Stimulated activated CD8-positive, alpha-beta memory T cell treated with anti-CD3 and anti-CD28 coated beads, Interleukin-7, amount 100 ng/mL, for 1 hour (primary cell): ENCODE results near the gene KRT39.
"Not testable (repeated sequence)": the region's sequence is repeated elsewhere in the genome, so short reads cannot be mapped to it uniquely, and the experiment has no call there.

Experiments used
- DNase-seq, 2 donors: peaks; one replicate each; pipeline ENCODE4 v3.0.0-alpha.2; 2020; ENCODE audit warnings: low read depth in 2 of 2

Gene KRT39

DNA sequence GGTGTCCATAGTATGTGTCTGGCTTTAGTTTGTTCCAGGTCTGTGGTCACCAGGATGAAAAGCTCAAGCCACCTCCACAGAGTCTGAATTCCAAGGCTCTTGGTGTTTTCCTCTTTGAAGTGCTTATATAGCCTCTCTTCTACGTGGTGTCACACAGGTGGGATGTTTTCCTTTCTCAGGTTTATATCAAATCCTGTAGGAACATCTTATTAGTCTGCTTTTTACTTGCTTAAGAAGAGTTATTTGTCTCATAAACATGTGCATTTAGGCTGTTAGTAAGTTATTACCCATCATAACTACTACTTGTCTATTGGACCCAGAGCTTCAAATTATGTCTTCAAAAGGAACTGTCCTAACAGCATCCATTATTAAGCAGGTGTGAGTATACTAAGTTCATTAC lies at the start of gene KRT39:
Gene KRT39 (minus strand): TSS at position 101 of the 400 bp plus-strand sequence. CDS start 92 bp downstream, at position 9.
- DNase-seq = no peak

DNA sequence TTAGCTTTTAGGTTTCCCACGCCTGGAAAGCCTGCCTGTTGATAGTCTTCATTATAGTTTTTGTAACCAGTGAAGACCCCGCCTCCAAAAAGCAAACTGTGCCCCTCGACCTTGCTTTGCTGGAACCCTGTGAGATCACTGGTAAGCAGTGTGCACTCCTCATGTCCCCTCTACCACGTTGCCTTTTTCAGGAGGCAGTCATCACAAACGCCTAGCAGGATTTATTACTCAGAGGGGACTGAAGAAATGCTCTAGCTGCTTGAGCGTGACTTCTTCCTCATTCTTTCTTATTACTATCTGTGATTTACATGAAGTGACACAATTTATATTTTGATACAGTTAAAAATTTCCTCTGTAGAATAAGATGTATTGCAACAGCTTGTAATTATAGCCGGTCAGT lies 48.7 kb upstream of the KRT39 start:
- no peak for DNase-seq

DNA sequence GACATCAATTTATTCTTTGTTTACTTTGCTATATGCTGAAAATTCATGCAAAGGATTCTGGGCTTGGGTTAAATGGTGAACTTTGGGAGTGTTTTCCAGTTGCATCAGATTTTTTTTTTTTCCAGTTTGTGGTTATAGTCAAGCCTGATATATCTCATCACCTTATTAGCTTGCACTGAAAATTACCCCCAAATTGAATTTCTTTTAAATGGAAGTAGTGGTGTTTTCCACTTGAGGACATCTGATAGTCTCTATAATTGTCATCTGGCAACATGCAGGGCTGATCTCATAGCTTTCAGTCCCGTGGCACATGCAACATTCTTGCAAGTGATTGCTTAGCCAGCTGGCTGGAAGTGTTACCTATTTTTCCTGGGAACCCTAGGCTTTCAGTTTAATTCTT lies 46.9 kb upstream of the KRT39 start:
- no peak for DNase-seq

DNA sequence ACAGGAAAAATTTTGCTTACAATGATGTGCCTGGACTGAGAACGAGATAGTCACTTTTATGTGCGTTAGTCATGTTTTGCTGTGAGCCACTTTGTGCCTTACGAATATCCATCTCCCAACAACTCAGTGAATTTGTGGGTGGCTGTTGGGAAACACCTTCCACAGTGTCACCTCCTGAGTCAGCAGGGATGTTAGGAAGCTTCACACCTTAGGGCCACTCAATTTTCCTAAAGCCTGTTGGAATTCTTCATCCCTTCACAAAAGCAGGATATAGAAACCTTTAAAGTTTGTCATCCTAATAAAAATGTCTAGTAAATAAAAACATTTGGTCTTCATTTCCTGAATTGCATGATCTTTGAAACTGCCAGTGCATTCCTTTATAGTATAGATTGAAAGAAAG lies 46.4 kb upstream of the KRT39 start:
- no peak for DNase-seq

DNA sequence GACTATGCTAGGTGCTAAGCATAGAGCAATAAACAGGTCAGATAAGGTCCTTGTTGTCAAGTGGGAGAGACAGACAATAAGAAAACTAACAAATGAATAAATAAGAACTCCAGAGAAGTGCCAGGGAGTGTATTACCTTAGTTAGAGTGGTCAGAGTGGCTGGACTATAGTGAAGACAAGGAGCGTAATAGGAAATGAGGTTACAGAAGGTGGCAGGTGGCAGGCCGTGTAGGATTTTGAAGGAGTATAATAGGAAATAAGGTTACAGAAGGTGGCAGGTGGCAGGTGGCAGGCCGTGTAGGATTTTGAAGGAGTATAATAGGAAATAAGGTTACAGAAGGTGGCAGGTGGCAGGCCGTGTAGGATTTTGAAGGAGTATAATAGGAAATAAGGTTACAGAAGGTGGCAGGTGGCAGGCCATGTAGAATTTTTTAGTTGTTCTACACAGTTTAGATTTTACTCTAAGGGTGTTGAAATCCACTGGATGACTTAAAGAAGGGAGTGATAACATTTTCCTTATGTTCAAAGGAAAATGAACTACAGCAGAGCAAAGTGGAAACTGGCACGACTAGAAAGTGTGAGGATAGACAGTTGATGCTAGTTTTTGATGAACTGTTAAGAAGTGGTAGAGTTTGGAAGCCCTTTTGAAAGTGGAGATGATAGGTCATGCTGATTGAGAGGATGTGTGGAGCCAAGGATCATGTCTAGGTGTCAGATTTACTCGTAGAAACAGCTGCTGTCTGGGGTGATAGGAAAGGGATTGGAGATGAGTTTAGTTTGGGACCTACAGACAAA lies 45.8 kb upstream of the KRT39 start:
- no peak for DNase-seq

DNA sequence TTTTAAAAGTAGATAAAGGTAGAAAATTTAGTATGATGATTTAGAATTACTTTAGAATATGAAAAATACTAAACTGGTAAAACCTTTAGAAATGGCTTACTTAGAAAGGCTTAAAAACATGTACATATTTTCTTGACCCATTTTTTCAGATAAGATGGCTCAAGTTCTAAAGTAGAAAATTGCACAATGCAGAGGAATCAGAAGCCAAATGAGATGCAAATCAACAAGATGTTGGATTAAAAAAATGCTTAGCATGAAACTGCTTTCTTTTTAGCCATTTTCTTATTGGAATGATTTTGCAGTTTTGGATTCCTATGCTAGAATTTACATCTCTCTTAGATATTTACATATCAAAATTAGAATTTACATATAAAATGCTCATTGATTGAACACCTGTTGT lies 43.7 kb upstream of the KRT39 start:
- DNase-seq = no peak

DNA sequence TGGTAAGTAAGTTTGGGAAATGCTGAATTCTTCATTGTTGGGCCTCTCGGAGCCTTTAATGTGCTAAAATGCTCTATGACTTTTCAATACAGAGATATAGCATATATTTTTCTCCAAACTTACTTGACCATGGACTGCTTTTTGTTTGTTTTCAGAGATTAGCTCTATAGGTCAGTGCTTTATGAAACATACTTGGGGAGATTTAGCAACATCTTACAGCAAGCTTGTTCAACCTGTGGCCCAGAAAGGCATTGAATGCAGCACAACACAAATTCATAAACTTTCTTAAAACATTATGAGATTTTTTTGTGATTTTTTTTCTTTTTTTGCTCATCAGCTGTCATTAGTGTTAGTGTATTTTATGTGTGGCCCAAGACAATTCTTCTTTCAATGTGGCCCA lies 43.2 kb upstream of the KRT39 start:
- no peak for DNase-seq

DNA sequence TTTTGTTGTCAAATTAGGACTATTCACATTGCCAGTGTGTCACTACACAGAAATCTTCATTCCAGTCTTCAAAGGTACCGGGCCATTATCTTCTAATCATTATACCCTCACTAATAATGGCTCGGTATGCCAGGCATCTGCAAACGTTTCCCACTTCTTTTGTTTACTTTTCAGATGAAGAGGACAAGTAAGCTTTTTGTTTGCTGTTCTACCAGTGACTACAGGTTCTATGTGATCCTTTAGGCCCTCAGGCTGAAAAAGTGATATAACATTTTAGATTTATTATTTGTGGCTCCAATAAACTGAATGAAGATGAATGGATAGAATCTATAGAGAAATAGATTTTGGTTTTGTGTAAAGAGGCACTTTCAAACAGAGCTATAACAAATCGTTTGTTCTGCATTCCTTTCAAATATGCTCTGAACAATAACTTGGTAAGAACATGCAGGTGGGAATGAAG lies 42.6 kb upstream of the KRT39 start:
- no peak for DNase-seq

DNA sequence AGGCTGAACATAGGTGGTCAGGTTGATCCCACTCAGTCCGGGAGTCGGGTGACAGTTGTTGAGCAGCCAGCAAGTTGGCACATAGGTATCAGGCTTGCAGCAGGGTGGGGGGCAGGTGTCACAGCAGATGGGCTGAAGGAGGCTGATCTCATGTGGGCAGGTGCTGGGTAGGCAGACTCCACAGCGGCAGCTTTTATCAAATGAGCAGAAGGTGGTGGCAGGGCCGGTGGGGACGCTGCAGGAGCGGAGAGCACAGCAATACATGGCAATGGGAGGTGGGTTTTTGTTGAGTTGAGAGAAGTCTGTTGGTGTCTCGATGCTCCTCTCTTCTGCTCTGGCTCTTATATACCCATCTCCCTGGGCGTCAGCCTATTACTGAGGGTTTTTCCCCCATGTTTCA lies 42.1 kb upstream of the KRT39 start, which contains the start of gene KRTAP3-1:
Gene KRTAP3-1 (minus strand): TSS at position 318 of the 400 bp plus-strand sequence. CDS start 54 bp downstream, at position 264.
- DNase-seq = no peak

DNA sequence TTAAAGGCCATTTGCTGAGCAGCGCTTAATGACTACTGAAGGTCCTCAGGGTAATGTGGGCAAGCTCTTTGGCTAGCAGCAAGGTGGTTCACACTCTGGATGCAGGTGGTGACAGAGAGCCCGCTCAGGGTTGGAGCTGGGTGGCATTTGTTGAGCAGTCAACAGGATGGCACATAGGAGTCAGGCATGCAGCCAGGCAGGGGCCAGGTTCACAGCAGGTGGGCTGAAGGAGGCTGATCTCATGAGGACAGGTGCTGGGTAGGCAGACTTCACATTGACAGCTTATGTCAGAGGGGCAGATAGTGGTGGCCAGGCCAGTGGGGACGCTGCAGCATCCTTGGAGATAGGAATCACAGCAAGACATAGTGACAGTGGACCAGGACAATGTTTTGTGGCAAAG lies 37.6 kb upstream of the KRT39 start:
- DNase-seq = no peak

DNA sequence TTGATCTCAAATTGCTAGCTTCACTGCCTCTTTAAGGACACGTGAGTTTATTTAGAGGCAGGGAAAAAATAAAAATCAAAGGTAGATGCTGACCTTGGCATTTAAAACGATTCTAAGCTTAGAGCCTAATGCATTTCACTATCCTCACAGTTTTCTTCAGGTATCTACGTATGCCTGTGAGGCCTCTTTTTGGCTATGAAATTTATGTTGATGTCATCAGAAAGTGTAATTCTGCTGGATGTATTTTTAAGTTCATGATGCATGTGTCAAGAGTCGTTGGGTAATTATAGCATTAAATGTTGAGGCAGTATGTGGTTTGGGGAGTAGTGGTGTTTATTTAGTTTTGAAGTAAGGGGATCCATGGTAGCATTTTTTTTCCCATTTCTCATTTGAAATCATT lies 37.2 kb upstream of the KRT39 start:
- DNase-seq = no peak

DNA sequence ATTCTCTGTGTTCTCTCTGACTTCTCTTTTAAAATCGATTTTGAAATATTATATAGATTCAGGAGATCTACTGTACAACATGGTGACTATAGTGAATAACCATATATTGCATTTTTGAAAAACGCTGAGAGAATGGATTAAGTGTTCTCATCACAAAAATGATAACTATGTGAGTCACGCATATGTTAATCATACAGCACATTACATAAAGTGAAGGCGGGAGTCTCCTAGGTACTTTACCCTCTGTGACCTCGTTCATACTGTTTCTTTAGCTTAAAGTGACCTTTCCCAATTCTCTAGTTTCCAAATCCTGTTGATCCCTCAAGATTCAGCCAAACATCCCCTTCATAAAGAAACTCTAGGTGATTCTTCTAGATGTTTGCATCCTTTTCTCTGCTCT lies 36.1 kb upstream of the KRT39 start:
- no peak for DNase-seq

DNA sequence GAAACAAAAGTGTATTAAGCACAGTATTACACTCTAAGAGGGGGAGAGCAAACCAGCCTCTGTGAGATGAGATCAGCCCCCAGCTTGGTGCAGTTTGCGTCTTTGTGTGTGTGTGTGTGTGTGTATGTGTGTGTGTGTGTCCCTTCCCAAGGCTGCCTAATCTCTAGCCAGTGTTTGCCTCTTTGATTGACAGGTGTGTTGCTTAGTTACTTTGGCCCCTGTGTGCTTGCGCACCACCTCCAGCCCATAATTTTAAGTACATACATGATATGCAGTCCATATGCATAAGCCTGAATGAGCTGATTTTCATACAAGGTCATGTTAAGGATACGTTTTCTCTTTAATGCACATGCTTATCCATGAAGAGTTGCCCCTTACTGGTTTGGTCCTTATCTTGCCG lies 35.0 kb upstream of the KRT39 start:
- no peak for DNase-seq

DNA sequence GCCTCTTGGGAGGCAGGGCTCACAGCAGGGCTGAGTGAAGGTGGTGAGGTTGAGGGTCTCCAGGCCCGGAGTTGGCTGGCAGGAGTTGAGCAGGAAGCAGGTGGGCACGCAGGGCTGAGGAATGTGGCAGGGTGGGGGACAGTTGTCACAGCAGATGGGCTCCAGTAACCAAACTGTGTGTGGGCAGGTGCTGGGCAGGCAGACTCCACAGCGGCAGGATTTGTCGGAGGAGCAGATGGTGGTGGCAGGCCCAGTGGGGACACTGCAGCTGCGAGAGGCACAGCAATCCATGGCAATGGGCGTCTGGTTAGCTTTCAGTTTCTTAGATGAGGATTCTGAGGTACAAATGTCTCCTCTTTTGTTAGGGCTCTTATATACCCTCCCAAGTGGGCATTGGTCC lies 32.8 kb upstream of the KRT39 start, which contains the start of gene KRTAP3-2:
Gene KRTAP3-2 (minus strand): TSS at position 344 of the 400 bp plus-strand sequence. CDS start 53 bp downstream, at position 291.
- DNase-seq = not testable (repeated sequence)

DNA sequence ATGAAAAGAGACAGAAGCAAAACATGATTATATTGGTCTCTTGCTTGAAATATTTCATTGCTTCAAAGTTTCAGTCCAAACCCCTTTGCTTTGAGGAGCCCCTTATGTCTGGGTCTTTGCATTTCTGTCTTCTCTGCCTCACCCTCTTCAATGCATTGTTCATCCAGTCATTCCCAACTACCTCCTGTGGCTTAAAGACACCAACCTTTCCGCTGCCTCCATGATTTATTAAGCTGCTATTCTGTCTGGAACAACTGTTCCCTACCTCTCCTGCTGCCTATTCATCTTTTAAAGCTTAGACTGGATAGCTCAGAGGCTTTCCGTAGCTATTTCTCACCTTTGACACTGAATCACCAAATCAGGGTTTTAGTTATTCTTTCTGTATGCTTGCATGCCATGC lies 30.6 kb upstream of the KRT39 start:
- DNase-seq = no peak

DNA sequence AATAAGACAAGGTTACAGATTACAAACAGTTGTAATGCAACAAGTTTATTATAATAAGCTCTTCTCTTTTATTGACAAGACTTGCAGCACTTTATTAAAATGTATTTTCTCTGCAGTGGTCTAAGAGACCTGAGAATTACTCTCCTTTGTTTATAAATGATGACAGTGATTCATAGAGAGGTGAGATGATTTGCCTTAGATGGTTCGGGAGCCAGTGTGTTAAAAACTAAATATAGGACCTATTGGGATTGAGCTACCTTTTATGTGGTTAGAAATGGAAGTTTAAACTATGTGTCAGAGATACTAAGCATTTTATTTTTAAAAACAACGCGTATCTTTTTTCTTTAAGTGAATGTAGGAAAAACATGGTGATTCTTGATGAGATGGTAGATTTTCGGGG lies 30.1 kb upstream of the KRT39 start:
- DNase-seq = no peak

DNA sequence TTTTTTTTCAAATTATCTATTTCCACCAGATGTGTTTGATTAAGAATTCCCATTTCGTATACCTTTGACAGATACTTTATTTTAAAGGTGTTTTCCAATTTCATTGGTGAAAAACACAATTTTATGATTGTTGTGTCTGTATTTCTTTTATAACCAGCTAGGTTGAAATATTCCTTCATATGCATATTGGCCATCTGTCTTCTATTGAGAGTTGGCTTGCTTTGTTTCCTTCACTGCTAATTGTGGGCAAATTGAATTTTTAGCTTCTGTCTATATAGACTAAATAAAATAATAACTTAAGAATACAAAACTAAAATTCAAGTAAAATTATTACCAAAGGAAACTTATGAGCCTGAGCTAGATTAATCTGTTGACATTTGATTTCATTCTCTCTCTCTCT lies 28.4 kb upstream of the KRT39 start:
- no peak for DNase-seq

DNA sequence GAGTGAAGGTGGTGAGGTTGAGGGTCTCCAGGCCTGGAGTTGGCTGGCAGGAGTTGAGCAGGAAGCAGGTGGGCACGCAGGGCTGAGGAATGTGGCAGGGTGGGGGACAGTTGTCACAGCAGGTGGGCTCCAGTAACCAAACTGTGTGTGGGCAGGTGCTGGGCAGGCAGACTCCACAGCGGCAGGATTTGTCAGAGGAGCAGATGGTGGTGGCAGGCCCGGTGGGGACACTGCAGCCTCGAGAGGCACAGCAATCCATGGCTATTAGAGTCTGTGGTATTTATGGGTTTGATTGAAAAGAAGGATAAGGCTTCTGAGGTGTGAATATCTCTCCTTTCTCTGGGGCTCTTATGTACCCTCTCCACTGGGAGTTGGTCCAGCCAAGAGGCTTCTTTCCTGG lies 27.1 kb upstream of the KRT39 start, which contains the start of gene KRTAP3-3:
Gene KRTAP3-3 (minus strand): TSS at position 326 of the 400 bp plus-strand sequence. CDS start 67 bp downstream, at position 259.
- DNase-seq = no peak

DNA sequence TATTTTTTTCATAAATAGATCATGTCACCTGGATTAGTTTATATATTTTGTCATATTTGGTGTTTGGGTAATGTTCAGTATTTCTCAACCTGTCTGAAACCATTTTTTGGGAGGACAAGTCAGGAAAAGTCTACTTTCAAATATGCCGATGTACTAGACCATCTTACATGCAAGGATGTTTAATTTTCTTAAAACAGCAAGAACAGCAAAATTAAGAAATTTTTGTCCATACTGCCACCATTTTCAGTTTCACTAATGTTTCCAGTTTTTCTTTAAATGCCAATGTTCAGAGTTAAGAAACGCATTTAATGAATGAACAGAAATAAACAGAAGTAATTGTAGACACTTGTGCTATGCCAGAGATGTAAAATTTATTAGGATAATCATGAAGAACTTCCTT lies 26.3 kb upstream of the KRT39 start:
- no peak for DNase-seq

DNA sequence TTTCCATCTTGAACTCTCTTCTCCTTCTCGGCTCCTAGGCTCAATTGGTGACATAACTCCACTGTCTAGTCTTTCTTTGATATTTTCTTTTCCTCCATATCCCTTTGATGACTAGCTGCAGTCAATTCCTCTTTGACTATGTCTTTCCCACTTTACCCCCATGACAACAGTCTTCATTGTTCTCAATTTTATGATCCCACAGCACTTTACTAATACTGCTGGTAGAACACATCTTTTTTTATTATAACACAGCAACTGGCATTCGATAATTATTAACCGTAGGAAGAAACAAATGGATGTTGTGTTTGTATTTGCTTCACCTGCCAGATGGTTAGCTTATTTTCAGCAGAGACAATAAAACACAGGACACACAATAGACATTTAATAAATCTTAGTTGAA lies 25.9 kb upstream of the KRT39 start:
- DNase-seq = no peak

DNA sequence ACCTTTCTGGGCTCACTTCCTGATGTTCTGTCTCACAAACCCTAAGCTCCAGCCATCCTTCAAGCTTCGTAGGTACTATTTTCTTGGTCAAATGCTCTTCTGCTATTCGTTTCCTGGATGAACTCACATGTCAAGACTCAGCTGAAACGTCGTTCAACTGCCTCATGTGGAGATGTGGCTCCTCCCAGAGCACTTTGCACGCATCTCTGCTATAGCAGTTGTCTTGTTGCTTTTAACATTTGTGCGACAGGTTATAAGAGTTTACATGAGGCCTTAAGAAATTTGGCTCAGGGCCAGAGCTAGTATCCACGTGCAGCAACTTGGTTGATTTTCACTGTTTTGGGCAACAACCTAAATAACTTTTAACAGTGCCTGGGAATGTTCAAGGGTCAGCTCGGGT lies 20.2 kb upstream of the KRT39 start:
- DNase-seq = no peak

DNA sequence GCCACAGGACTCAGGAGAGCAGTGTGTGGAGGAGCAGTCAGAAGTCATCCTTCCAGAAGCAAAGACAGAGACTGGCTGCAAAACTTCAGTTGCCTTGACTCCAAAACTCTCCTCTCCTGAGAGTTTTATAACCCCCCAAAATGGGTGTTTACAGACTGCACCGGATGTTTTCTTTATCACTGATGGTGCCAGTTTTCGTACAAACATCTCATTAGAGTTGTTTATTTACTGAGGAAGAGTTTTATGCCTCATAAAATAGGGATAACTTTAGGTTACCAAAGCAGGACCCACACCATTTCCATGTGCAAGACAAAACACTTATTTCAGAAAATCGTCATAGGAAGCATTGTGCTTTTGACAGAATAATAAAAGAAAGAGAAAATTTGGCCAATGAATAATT lies 17.5 kb upstream of the KRT39 start, which contains the start of gene KRT40:
Gene KRT40 (minus strand): TSS at position 101 of the 400 bp plus-strand sequence. CDS start 53 bp downstream, at position 48.
- no peak for DNase-seq

DNA sequence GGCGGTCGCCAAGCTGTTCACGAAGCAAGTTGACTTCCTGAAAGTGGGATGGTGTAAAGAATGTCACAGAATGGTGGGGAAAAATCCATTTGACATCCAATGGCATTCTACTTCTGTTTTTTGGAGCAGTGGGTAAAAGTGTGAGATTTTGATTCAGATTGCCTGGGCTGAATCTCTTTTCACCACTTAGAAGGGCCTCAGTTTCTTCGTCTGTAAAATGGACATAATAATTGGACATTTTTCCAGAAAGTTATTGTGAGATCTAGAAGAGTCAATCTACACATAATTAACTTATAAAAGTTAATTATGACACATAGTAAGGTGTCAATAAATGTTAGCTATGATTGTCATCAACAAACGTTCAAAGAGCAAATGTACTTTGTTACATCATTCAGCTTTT lies 14.4 kb upstream of the KRT39 start:
- no peak for DNase-seq
